HEK293 (cell line): ENCODE measurements around the gene ANKRD65.
A peak's percentile ranks its signal among the peaks of the same experiment; 100 is the strongest.

Experiments used
- CTCF ChIA-PET: fragments of 350-600 bp; formaldehyde crosslinking; extraction: SDS; loops from one replicate; lab custom pipeline; 2021; ENCODE audit warnings: antibody characterized with exemption; lab: Yijun Ruan, JAX
- POLR2A ChIA-PET: fragments of 300-600 bp; formaldehyde crosslinking; extraction: SDS; loops from one replicate; lab custom pipeline; 2020; ENCODE audit warnings: antibody characterized with exemption, inconsistent platforms; lab: Yijun Ruan, JAX
- H3K27ac ChIP-seq: fragments of 200-500 bp; sonication (Bioruptor generic); 2 replicates; pipeline ENCODE4 v1.5.1; 2014; ENCODE audit warnings: low read depth, low read length, control low read depth, inconsistent platforms; ENCODE audit errors: extremely low read depth
- H3K36me3 ChIP-seq, 2 experiments: fragments of 200-500 bp in 1 of 2; sonication (Bioruptor generic) in 1 of 2; 1 replicate in 1 of 2; 2 replicates in 1 of 2; pipeline ENCODE4 v1.5.1; 2014 to 2017; ENCODE audit warnings: inconsistent platforms in 2 of 2, low read length in 2 of 2; ENCODE audit not compliant: control insufficient read depth in 2 of 2, insufficient read depth in 1 of 2
- H3K4me1 ChIP-seq: fragments of 200-500 bp; sonication (Bioruptor generic); 2 replicates; pipeline ENCODE4 v1.5.1; 2014; ENCODE audit warnings: mild to moderate bottlenecking, low read length, inconsistent platforms; ENCODE audit not compliant: control insufficient read depth, insufficient read depth
- H3K4me3 ChIP-seq: 2 replicates; pipeline ENCODE4 v1.5.1; 2011; ENCODE audit warnings: low read depth, mild to moderate bottlenecking, control low read depth, low read length, moderate library complexity
- H3K9me3 ChIP-seq: fragments of 200-500 bp; sonication (Bioruptor generic); 2 replicates; pipeline ENCODE4 v1.5.1; 2014; ENCODE audit warnings: low read depth, low read length, inconsistent platforms; ENCODE audit not compliant: control insufficient read depth, insufficient read depth
- KLF1 ChIP-seq: fragments of 450-650 bp; formaldehyde crosslinking; IDR thresholded peaks from 2 replicates; pipeline ENCODE4 v1.5.1; 2016; ENCODE audit warnings: missing biosample characterization, missing genetic modification characterization
- KLF9 ChIP-seq: fragments of 450-650 bp; formaldehyde crosslinking; IDR thresholded peaks from 2 replicates; pipeline ENCODE4 v1.5.1; 2016; ENCODE audit warnings: missing biosample characterization, missing genetic modification characterization, low read depth
- MEIS1 ChIP-seq: sonication (generic); formaldehyde crosslinking; IDR thresholded peaks from 2 replicates; pipeline ENCODE4 v1.8.1; 2022; ENCODE audit warnings: missing genetic modification reagents, mild to moderate bottlenecking, borderline replicate concordance
- SCRT2 ChIP-seq: fragments of 450-650 bp; formaldehyde crosslinking; IDR thresholded peaks from 2 replicates; pipeline ENCODE4 v1.5.1; 2016; ENCODE audit warnings: missing biosample characterization, missing genetic modification characterization
- TCF7L2 ChIP-seq: IDR thresholded peaks from 2 replicates; pipeline ENCODE4 v1.6.1; 2011; ENCODE audit warnings: low read depth, mild to moderate bottlenecking, inconsistent platforms, low read length, moderate library complexity, borderline replicate concordance
- ZBTB1 ChIP-seq: fragments of 450-650 bp; formaldehyde crosslinking; IDR thresholded peaks from 2 replicates; pipeline ENCODE4 v1.5.1; 2016; ENCODE audit warnings: missing biosample characterization, missing genetic modification characterization
- ZBTB48 ChIP-seq: fragments of 450-650 bp; formaldehyde crosslinking; IDR thresholded peaks from 2 replicates; pipeline ENCODE4 v1.5.1; 2016; ENCODE audit warnings: missing biosample characterization, missing genetic modification characterization
- ZFP37 ChIP-seq: fragments of 450-650 bp; formaldehyde crosslinking; IDR thresholded peaks from 2 replicates; pipeline ENCODE4 v1.5.1; 2016; ENCODE audit warnings: missing biosample characterization, missing genetic modification characterization
- ZIC2 ChIP-seq: fragments of 450-650 bp; formaldehyde crosslinking; IDR thresholded peaks from 2 replicates; pipeline ENCODE4 v1.5.1; 2016; ENCODE audit warnings: missing biosample characterization, missing genetic modification characterization
- ZNF174 ChIP-seq: fragments of 450-650 bp; formaldehyde crosslinking; IDR thresholded peaks from 2 replicates; pipeline ENCODE4 v1.5.0; 2017; ENCODE audit warnings: missing biosample characterization, mild to moderate bottlenecking, missing genetic modification characterization
- ZNF184 ChIP-seq: fragments of 450-650 bp; IDR thresholded peaks from 2 replicates; pipeline ENCODE4 v1.5.1; 2018; ENCODE audit warnings: missing biosample characterization, mild to moderate bottlenecking, missing genetic modification characterization
- ZNF2 ChIP-seq: fragments of 450-650 bp; formaldehyde crosslinking; IDR thresholded peaks from 2 replicates; pipeline ENCODE4 v1.5.1; 2016; ENCODE audit warnings: missing biosample characterization, missing genetic modification characterization
- ZNF223 ChIP-seq: fragments of 450-650 bp; formaldehyde crosslinking; IDR thresholded peaks from 2 replicates; pipeline ENCODE4 v1.5.1; 2016; ENCODE audit warnings: missing biosample characterization, missing genetic modification characterization
- ZNF248 ChIP-seq: fragments of 450-650 bp; formaldehyde crosslinking; IDR thresholded peaks from 2 replicates; pipeline ENCODE4 v1.5.1; 2017; ENCODE audit warnings: missing biosample characterization, missing genetic modification characterization
- ZNF510 ChIP-seq: fragments of 450-650 bp; formaldehyde crosslinking; IDR thresholded peaks from 2 replicates; pipeline ENCODE4 v1.5.1; 2018; ENCODE audit warnings: mild to moderate bottlenecking, missing genetic modification characterization, missing biosample characterization; ENCODE audit not compliant: insufficient replicate concordance
- ZNF514 ChIP-seq: fragments of 450-650 bp; formaldehyde crosslinking; IDR thresholded peaks from 2 replicates; pipeline ENCODE4 v1.5.1; 2016; ENCODE audit warnings: missing biosample characterization, missing genetic modification characterization
- ZNF561 ChIP-seq: fragments of 450-650 bp; IDR thresholded peaks from 2 replicates; pipeline ENCODE4 v1.5.1; 2018; ENCODE audit warnings: missing biosample characterization, missing genetic modification characterization, borderline replicate concordance
- ZNF571 ChIP-seq: fragments of 450-650 bp; formaldehyde crosslinking; IDR thresholded peaks from 2 replicates; pipeline ENCODE4 v1.5.0; 2017; ENCODE audit warnings: missing biosample characterization, missing genetic modification characterization
- ZNF610 ChIP-seq: fragments of 450-650 bp; formaldehyde crosslinking; IDR thresholded peaks from 2 replicates; pipeline ENCODE4 v1.5.1; 2016; ENCODE audit warnings: missing biosample characterization, missing genetic modification characterization, borderline replicate concordance
- ZNF660 ChIP-seq: fragments of 450-650 bp; IDR thresholded peaks from 2 replicates; pipeline ENCODE4 v1.5.1; 2018; ENCODE audit warnings: missing biosample characterization, mild to moderate bottlenecking, missing genetic modification characterization
- ZNF664 ChIP-seq: fragments of 450-650 bp; formaldehyde crosslinking; IDR thresholded peaks from 2 replicates; pipeline ENCODE4 v1.5.1; 2016; ENCODE audit warnings: missing biosample characterization, missing genetic modification characterization
- TF ChIP-seq, protein P1 (sequence below): fragments of 450-650 bp; formaldehyde crosslinking; IDR thresholded peaks from 2 replicates; pipeline ENCODE4 v1.5.1; 2017; ENCODE audit warnings: missing biosample characterization, missing genetic modification characterization
- TF ChIP-seq, protein P2 (sequence below): fragments of 450-650 bp; formaldehyde crosslinking; IDR thresholded peaks from 2 replicates; pipeline ENCODE4 v1.5.1; 2016; ENCODE audit warnings: missing biosample characterization, missing genetic modification characterization
- TF ChIP-seq, protein P3 (sequence below): fragments of 450-650 bp; formaldehyde crosslinking; IDR thresholded peaks from 2 replicates; pipeline ENCODE4 v1.5.1; 2016; ENCODE audit warnings: missing biosample characterization, missing genetic modification characterization
- TF ChIP-seq, protein P4 (sequence below): fragments of 450-650 bp; formaldehyde crosslinking; IDR thresholded peaks from 2 replicates; pipeline ENCODE4 v1.5.1; 2016; ENCODE audit warnings: missing biosample characterization, missing genetic modification characterization, borderline replicate concordance
- TF ChIP-seq, protein P5 (sequence below): fragments of 450-650 bp; formaldehyde crosslinking; conservative IDR thresholded peaks from 2 replicates; pipeline ENCODE4 v1.5.1; 2016; ENCODE audit warnings: low read depth, missing biosample characterization, missing genetic modification characterization
- TF ChIP-seq, protein P6 (sequence below): sonication (generic); formaldehyde crosslinking; IDR thresholded peaks from 2 replicates; pipeline ENCODE4 v1.8.1; 2022; ENCODE audit warnings: mild to moderate bottlenecking, moderate library complexity, missing genetic modification reagents

The ANKRD65 gene

DNA sequence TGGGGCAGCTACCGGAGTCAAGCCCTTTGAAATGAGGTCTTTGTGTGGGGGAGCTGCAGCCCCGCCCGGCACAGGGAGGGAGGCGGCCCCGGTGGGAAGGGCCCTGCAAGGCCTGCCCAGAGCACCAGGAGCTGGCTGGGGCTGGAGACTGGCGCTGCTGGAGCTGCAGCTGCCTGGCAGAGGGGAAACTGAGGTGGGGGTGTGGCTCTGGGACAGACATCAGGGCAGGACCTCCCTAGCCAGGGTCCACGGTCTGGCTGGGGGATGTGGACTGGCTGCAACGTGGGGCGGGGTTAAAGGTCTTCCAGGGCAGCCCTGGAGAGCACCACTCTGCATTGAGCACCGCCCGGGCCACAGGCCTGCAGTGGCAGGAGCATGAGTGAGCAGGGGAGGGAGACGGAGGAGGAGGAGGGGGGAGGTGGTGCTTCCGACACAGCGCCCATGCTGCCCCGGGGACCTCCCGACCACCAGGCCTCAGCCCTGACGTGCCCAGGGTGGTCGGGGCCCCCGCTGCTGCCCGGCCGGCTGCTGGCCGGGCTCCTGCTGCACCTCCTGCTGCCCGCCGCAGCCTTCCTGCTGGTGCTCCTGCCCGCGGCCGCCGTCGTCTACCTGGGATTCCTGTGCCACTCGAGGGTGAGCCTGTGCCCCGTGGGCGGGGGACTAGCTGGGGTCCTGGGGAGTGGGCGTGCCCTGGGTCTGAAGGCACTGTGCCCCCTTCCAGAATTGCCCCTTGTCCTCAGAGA lies 4.8 kb upstream of the ANKRD65 start:
- Histone ChIP-seq H3K36me3 (no peaks in the 10 kb centered on the region), H3K4me1 (no peaks in the 10 kb centered on the region), H3K4me3 (no peak overlapping the region), H3K27ac (no peak overlapping the region), H3K9me3 (no peaks in the 10 kb centered on the region)
- ChIA-PET POLR2A (interaction anchor here (0.5 to 0.6 kb wide), 2 partner anchors 16 to 23 kb away, joined by 3 to 4 read pairs; no protein-coding TSS in a partner anchor), CTCF (interaction anchor here (2.0 kb wide), 1 partner anchor 15 kb away, joined by 5 read pairs; no protein-coding TSS in a partner anchor)
- TF ChIP-seq MEIS1 (CRISPR knock-in tag) (no peak), ZNF664 (tag by site-specific recombination) (no peak), ZNF510 (tag by site-specific recombination) (no peak), ZBTB48 (no peak), ZNF2 (no peak), ZFP37 (tag by site-specific recombination) (no peak), ZNF561 (no peak), ZNF660 (no peak), TCF7L2 (no peak), ZNF174 (tag by site-specific recombination) (no peak), ZNF571 (tag by site-specific recombination) (no peak), ZNF610 (tag by site-specific recombination) (no peak), ZBTB1 (no peak), ZNF223 (tag by site-specific recombination) (no peak), KLF9 (no peak), KLF1 (tag by site-specific recombination) (peak; percentile 86), ZNF184 (tag by site-specific recombination) (no peak), SCRT2 (no peak), ZNF514 (tag by site-specific recombination) (no peak), ZNF248 (tag by site-specific recombination) (no peak), ZIC2 (tag by site-specific recombination) (peak; percentile 32; the same call in 1 of the 2 replicates)
- TF ChIP-seq, protein P1, sequence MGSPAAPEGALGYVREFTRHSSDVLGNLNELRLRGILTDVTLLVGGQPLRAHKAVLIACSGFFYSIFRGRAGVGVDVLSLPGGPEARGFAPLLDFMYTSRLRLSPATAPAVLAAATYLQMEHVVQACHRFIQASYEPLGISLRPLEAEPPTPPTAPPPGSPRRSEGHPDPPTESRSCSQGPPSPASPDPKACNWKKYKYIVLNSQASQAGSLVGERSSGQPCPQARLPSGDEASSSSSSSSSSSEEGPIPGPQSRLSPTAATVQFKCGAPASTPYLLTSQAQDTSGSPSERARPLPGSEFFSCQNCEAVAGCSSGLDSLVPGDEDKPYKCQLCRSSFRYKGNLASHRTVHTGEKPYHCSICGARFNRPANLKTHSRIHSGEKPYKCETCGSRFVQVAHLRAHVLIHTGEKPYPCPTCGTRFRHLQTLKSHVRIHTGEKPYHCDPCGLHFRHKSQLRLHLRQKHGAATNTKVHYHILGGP (tag by site-specific recombination) = no peak
- TF ChIP-seq, protein P2, sequence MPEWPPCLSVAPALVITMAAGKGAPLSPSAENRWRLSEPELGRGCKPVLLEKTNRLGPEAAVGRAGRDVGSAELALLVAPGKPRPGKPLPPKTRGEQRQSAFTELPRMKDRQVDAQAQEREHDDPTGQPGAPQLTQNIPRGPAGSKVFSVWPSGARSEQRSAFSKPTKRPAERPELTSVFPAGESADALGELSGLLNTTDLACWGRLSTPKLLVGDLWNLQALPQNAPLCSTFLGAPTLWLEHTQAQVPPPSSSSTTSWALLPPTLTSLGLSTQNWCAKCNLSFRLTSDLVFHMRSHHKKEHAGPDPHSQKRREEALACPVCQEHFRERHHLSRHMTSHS (tag by site-specific recombination) = no peak
- TF ChIP-seq, protein P3, sequence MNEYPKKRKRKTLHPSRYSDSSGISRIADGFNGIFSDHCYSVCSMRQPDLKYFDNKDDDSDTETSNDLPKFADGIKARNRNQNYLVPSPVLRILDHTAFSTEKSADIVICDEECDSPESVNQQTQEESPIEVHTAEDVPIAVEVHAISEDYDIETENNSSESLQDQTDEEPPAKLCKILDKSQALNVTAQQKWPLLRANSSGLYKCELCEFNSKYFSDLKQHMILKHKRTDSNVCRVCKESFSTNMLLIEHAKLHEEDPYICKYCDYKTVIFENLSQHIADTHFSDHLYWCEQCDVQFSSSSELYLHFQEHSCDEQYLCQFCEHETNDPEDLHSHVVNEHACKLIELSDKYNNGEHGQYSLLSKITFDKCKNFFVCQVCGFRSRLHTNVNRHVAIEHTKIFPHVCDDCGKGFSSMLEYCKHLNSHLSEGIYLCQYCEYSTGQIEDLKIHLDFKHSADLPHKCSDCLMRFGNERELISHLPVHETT (tag by site-specific recombination) = no peak
- TF ChIP-seq, protein P4, sequence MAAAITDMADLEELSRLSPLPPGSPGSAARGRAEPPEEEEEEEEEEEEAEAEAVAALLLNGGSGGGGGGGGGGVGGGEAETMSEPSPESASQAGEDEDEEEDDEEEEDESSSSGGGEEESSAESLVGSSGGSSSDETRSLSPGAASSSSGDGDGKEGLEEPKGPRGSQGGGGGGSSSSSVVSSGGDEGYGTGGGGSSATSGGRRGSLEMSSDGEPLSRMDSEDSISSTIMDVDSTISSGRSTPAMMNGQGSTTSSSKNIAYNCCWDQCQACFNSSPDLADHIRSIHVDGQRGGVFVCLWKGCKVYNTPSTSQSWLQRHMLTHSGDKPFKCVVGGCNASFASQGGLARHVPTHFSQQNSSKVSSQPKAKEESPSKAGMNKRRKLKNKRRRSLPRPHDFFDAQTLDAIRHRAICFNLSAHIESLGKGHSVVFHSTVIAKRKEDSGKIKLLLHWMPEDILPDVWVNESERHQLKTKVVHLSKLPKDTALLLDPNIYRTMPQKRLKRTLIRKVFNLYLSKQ (tag by site-specific recombination) = no peak
- TF ChIP-seq, protein P5, sequence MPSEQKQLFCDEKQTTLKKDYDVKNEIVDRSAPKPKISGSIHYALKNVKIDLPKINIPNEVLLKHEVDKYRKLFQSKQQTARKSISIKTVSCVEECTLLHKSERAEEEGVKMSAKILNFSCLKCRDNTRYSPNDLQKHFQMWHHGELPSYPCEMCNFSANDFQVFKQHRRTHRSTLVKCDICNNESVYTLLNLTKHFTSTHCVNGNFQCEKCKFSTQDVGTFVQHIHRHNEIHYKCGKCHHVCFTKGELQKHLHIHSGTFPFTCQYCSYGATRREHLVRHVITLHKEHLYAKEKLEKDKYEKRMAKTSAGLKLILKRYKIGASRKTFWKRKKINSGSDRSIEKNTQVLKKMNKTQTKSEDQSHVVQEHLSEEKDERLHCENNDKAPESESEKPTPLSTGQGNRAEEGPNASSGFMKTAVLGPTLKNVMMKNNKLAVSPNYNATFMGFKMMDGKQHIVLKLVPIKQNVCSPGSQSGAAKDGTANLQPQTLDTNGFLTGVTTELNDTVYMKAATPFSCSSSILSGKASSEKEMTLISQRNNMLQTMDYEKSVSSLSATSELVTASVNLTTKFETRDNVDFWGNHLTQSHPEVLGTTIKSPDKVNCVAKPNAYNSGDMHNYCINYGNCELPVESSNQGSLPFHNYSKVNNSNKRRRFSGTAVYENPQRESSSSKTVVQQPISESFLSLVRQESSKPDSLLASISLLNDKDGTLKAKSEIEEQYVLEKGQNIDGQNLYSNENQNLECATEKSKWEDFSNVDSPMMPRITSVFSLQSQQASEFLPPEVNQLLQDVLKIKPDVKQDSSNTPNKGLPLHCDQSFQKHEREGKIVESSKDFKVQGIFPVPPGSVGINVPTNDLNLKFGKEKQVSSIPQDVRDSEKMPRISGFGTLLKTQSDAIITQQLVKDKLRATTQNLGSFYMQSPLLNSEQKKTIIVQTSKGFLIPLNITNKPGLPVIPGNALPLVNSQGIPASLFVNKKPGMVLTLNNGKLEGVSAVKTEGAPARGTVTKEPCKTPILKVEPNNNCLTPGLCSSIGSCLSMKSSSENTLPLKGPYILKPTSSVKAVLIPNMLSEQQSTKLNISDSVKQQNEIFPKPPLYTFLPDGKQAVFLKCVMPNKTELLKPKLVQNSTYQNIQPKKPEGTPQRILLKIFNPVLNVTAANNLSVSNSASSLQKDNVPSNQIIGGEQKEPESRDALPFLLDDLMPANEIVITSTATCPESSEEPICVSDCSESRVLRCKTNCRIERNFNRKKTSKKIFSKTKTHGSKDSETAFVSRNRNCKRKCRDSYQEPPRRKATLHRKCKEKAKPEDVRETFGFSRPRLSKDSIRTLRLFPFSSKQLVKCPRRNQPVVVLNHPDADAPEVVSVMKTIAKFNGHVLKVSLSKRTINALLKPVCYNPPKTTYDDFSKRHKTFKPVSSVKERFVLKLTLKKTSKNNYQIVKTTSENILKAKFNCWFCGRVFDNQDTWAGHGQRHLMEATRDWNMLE (tag by site-specific recombination) = no peak
- TF ChIP-seq, protein P6, sequence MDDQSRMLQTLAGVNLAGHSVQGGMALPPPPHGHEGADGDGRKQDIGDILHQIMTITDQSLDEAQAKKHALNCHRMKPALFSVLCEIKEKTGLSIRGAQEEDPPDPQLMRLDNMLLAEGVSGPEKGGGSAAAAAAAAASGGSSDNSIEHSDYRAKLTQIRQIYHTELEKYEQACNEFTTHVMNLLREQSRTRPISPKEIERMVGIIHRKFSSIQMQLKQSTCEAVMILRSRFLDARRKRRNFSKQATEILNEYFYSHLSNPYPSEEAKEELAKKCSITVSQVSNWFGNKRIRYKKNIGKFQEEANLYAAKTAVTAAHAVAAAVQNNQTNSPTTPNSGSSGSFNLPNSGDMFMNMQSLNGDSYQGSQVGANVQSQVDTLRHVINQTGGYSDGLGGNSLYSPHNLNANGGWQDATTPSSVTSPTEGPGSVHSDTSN (CRISPR knock-in tag) = no peak
